Stimulated activated CD4-positive, alpha-beta T cell treated with anti-CD3 and anti-CD28 coated beads, Interleukin-15, amount 100 ng/mL, for 1 hour (primary cell): Measurements from ENCODE around the gene KRTAP10-3.

Experiments used
- DNase-seq, 2 donors: peaks; one replicate each; pipeline ENCODE4 v3.0.0-alpha.2; 2020; ENCODE audit warnings: low read depth in 1 of 2, low spot score in 1 of 2

KRTAP10-3 gene

DNA sequence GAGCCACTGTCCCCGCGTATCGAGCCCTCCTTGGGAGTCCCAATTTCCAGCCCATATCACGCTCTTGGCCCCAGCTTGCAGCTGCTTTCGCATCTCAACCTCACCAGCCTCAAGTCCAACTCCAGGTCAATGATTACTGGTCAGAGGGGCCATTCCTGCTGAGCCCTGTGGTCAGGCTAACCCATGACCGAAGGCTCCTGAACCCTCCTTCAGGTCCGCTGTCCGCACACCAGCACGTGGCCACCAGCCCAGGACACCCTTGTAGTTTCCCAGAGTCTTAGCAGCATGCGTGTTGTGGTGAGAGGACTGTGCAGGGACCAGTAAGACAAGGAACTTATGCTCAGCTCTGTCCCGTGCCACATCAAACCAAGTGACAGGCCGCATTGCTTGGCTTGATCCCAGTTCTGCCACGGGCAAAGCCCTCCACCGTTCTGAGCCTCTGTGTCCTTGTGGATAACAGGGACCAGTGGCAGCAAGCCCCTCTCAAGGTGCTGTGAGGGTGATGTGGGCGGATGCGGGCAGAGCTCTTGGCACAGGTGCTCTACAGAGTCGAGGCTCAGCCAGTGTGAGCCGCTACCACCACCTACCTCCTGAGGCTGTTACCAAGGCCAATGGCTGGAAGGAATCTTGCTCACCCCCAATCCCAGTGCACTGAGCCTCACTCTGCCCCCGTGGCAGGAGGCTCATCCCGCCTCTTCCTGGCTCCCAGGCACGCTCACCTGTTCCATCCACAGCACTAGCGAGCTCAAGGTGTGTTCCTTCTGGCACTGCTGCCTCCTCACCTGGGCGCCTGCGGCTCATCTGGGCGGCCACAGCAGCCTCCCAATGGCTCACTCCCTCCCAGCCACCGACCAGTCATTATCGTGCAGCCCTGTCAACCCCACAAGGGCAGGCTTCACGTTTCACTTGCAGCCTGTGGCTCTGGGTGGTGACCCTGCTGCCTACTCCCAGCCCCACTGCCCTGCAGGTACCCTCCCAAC lies 39.0 kb downstream of the KRTAP10-3 start:
- DNase-seq = no peak

GRCh38 chr21:44518686-44519085 lies 39.9 kb downstream of the KRTAP10-3 start:
- DNase-seq = no peak

GRCh38 chr21:44517175-44517899 lies 41.3 kb downstream of the KRTAP10-3 start:
- no peak for DNase-seq

GRCh38 chr21:44516828-44517174 lies 41.8 kb downstream of the KRTAP10-3 start:
- DNase-seq = no peak

DNA sequence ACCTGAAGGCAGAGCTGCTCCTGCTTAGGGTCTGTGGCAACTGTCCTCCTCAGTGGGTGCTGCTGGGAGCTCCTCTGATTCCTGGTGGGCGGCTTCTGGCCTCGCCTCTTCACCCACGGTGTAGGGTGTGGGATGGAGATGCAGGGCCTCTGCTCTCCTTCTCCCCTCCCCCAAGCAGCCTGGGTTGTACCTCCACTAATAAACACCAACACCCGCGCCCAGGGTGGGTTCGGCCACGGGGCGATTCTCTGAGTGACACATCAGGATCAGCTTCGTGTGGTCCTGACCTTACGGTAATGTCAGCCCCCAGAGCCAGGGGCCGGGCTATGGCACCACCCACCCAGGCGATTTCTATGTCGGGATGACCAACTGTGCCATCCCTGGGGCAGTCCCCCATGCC lies 42.3 kb downstream of the KRTAP10-3 start:
- no peak for DNase-seq

DNA sequence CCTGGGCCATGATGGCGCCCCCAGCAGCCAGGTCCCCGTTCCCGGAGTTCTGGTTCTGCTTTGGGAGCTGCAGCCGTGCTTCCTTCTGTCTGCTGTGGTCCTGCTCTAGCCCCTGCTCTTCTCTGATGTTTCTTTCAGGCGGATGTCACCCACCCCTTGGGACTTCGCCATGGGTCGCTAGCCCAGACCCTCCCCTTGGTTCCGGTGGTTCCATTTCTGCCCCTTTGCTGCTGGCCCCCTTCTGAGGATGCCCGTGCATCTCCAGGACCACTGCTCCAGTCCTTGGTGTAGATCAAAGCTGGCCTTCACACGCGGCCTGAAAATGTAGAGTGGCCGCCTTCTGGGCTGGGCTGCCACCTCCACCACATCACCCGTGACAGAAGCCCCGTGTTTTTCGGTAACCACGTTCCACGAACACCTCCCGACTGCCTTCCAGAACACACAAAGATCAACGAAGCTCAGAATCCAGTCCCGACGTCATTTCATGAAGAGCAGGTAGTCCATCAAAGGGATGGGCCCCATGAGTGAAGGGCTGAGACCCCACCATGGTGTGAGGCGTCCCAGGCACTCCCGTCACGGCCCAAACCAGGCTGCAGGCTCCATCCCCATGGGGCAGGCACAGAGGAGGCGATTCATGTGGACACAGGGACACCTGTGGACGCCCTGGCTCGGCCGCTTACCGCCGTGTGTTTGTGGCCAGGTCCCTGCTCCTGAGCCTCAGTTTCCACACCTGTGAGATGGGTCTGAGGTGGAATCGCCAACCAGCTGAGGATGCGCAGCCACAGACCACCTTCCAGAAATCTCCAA lies 43.0 kb downstream of the KRTAP10-3 start:
- DNase-seq = no peak

DNA sequence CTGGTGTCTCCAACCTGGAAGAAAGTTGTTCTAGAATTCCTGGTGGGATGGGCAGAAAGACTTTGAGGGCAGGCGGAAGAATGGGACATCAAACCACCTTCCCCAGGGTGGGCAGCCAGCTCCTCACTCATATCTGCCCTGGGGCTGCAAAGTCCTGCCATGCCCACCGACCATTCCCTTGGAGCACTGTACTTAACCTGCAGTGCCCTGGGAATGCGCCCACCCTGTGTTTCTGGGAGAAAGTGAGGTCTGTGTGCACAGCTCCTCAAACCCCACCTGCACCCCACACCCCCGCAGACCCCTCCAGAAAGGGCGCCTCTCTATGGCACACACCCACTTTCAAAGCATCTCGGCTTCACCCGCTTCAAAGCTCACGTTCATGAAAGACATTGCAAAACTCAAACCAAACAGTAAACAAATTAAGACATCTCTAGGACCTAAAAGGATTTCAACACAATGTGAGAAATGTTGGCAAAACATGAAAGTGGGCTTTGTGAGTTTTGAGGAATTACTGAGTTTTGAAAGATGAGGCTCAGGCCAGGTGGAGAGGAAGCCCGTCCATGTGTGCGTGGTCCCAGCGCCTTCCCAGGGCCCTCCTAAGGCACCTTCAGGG lies 43.7 kb downstream of the KRTAP10-3 start:
- DNase-seq = no peak

DNA sequence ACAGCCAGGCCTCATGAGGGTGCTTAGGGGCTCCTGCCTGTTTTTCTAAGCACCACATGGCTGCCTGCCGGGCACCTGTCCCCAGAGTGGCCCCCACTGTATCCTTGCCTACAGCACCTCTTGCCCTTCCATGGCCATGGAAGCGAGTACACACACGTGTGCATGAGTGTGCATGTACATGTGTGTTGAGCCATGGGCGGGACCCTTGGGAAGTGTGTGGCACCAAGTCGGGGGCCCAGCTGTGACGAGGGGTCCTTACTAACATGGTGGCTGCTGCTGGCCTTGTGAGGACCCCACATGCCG lies 44.4 kb downstream of the KRTAP10-3 start:
- DNase-seq = no peak

DNA sequence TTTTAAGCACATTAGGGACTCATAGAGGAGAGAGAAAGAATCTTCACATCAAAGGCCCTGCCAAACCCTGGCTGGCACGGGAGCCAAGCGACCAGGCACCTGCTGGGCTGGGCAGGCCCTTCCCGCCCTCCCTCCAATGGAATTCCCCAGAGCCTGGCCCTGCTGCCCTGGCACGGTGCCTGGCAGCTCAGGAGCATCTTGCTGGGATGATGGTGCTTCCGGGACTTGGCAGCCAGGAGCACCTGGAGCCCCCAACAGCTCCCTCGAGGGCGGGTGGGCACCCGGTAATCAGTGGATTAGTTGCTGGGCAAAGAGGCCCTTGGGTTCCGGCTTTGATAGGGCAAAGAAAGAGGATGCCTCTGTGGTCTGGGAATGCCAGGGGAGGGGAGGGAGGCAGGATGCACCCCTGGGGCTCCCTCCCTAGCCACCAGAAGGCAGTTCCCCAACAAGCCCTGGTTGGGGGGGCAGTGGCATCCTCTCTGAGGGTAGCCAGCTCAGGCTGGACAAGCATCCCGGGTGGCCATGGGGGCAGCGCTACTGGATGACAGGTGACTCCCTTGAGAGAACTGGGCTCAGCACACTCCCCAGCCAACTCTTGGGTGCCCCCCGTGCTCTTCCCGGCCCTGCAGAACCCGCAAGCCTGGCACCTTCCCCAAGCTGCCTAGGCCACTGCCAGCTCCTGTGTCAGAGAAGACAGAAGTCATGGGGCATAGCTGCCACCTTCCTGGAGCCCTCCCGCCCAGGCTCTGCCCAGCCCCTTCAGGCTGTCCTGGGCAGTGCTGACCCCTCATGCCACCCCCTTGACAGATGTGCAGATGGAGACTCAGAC lies 45.0 kb downstream of the KRTAP10-3 start:
- DNase-seq = no peak

DNA sequence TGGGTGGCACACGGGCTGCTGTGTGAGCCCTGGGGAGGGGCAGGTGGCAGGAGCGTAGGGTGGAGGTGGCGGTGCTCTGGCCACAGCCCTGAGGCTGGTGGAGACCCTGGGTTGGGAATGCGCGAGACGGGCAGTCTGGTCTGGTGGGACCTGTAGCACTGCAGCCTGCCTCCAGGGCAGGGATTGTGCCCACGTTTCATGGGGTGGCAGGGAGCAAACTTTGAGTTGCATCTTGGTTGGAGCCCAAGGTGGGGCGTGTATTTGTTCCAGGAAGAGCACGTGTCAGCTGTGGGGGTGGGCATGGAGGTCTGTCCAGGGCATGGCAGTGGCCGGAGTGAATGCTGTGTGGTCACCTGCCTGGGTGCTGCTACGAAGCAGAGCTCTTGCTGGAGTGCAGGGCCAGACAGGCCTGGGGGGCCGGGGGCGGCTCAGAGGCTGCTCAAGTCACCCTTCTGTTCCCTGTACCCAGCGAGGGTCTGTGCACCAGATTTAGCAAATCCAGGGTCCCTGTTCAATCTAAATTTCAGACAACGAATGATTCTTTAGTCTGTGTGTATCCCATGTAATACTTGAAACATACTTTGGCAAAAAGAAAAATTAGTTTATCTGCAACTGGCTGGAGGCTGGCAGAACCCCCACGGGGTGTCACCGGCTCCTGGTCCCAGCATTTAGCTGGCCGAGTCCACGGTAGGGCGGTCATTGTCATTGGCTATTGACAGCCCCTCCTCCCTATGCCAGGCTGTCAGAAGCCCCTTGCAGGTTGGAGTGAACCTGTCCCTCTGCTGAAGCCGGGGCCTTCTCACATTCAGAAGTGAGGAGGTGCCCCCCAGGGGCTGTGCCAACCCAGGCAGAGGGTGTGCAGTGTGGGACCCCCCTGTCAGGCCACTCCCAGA lies 45.9 kb downstream of the KRTAP10-3 start:
- no peak for DNase-seq

- DNase-seq = no peak
Observed at GRCh38 chr21:44511938-44512275, 46.7 kb downstream of the KRTAP10-3 start.

GRCh38 chr21:44511219-44511937 lies 47.2 kb downstream of the KRTAP10-3 start:
- no peak for DNase-seq

GRCh38 chr21:44510508-44511218 lies 47.9 kb downstream of the KRTAP10-3 start:
- peak; percentile 73 for DNase-seq

DNA sequence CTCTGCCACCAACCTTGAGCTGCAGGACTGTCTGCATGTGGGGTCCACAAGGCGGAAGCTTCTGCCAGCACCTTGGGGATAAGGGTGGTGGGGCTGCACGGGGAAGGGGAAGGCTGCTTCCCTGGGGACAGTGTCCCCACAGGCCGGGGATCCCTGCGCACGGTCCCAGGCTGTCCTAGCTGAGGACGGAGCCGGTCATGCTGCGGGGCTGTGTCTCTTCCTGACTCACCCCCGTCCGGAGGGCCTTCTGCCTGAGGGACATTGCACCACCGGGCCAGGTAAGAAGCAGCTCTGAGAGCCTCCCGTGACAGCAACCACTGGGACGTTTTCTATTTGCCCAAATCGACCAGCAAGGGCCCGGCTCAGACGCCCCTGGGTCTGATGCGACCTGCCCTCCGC lies 48.5 kb downstream of the KRTAP10-3 start:
- DNase-seq = no peak

DNA sequence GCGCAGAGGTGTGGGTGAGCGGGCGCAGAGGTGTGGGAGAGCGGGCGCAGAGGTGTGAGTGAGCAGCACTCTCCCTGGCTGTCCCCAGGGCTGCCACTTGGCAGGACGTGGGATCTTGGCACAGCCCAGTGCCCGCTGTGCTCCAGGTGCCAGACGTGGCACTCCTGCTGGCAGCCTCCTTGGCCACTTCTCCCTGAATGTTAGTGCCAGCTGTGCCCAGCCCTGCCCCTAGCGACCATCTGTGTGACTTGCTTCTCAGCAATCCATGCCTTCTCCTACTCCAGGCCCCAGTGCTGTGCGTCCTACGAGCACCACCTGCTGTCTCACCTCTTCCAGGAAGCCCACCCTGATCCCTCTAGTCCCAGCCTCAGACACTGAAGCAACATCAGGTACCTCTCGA lies 49.1 kb downstream of the KRTAP10-3 start:
- DNase-seq = no peak

DNA sequence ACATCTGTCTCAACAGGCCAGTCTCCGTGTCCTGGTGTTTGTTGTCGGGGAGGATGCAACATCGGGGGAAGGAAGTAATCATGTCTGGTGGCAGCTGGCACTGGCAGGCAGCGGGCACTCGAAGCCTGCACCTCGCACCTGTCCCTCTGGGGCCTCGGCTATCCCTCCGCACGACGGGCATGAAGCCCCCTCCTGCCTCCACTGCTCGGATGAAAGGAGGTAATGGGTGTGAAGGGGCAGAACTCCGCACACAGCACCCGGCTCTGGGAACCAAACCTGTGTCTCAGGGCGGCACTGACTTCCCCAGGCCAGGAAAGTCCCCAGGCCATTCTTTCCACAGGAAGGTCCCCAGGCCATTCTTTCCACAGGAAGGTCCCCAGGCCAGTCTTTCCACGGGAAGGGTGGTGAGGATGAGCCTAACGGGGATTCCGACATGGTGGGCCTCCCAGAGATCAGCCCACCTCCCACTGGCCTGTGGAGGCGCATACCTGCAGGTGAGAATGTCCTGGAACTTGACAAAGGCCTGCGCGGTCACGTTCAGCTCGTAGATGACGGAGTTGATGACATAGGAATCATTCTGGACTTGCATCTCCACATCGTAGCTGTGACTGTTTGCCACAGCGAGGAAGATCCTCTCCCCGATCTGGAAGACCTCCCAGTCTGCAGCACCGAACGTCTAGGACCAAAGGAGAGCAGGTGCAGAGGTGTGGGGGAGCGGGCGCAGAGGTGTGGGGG lies 49.7 kb downstream of the KRTAP10-3 start:
- no peak for DNase-seq

DNA sequence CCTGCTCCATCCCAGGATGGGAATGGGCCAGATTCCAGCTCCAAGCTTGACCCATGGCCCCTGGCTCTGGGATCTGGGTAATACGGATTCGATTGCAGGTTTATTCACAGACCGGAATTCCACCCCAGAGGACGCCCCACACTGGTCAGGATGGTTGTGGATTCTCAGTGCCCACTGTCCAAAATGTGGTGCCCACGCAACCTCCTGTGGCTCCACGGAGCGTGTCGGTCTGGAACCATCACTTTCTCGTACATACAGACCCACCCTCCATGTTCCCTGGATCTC lies 50.2 kb downstream of the KRTAP10-3 start:
- no peak for DNase-seq
